Gastroesophageal sphincter (tissue), 4 donors: ENCODE data around the gene HIGD2A. TPM values are rescaled to one million over a fixed set of nuclear protein-coding genes. Genes with fewer than 3 reads are reported as not detected.
A peak's percentile ranks its signal among the peaks of the same experiment; 100 is the strongest.

Experiments used
- ATAC-seq: fragments of 150-250 bp; one replicate; pipeline ENCODE4 v1.9.1; 2016; ENCODE audit warnings: mild to moderate bottlenecking, moderate library complexity
- H3K27ac ChIP-seq, 4 donors: fragments of 200-600 bp; sonication (generic) in 3 of 4; 1 replicate in 3 of 4; 2 replicates in 1 of 4; pipeline ENCODE4 v1.5.1; 2016 to 2019
- H3K27me3 ChIP-seq: fragments of 200-600 bp; sonication (generic); one replicate; pipeline ENCODE4 v1.5.1; 2019
- H3K36me3 ChIP-seq, 2 donors: fragments of 200-600 bp; sonication (generic); one replicate each; pipeline ENCODE4 v1.5.1; 2019; ENCODE audit warnings: control low read depth in 1 of 2
- H3K4me1 ChIP-seq, 3 donors: fragments of 200-600 bp; sonication (generic); 1 replicate in 2 of 3; 2 replicates in 1 of 3; pipeline ENCODE4 v1.5.1; 2016 to 2019; ENCODE audit warnings: control low read depth in 2 of 3
- H3K4me3 ChIP-seq, 2 donors: fragments of 200-600 bp; sonication (generic); one replicate each; pipeline ENCODE4 v1.5.1; 2019; ENCODE audit warnings: mild to moderate bottlenecking in 1 of 2, moderate library complexity in 1 of 2
- H3K9me3 ChIP-seq, 3 donors: fragments of 200-600 bp; sonication (generic); one replicate each; pipeline ENCODE4 v1.5.1; 2017 to 2019; ENCODE audit warnings: control low read depth in 2 of 3
- EP300 ChIP-seq: sonication (generic); formaldehyde crosslinking; IDR thresholded peaks from one replicate; pipeline ENCODE4 v1.6.1; 2017; ENCODE audit warnings: antibody characterized with exemption, mild to moderate bottlenecking
- POLR2A ChIP-seq, 2 donors: fragments of 450-650 bp; IDR thresholded peaks; one replicate each; pipeline ENCODE4 v1.6.1; 2017; ENCODE audit warnings: antibody characterized with exemption in 2 of 2, mild to moderate bottlenecking in 2 of 2, moderate library complexity in 1 of 2
- POLR2AphosphoS5 ChIP-seq: sonication (generic); formaldehyde crosslinking; IDR thresholded peaks from one replicate; pipeline ENCODE4 v1.6.1; 2017; ENCODE audit warnings: antibody characterized with exemption
- WGBS, 2 donors: methylation state at CpG; one replicate each; pipeline ENCODE4 v1.1.5; 2018; ENCODE audit warnings: low coverage in 1 of 2; 5-methylcytosine and 5-hydroxymethylcytosine counted together
- total RNA-seq, 4 donors: library from RNA; depleted of rRNA; stranded (reverse); fragments of >200 nt; gene quantifications; one replicate each; pipeline ENCODE4 v1.1.0, GENCODE V29; 2016
- TF ChIP-seq, protein P1 (sequence below), 4 experiments: fragments of 200-600 bp in 2 of 4; fragments of 450-650 bp in 2 of 4; sonication (generic) in 1 of 4; IDR thresholded peaks; one replicate each; pipeline ENCODE4 v1.5.1; 2017 to 2019; ENCODE audit warnings: antibody characterized with exemption in 4 of 4, mild to moderate bottlenecking in 2 of 4, moderate library complexity in 2 of 4

Gene HIGD2A
- total RNA-seq, 4 donors from 2014 or later, result 87.1 to 190 (median 157) TPM

- TF ChIP-seq POLR2AphosphoS5 (no peak), POLR2A (IDR thresholded peaks at IDR 0.05) (no peak), EP300 (no peak)
- TF ChIP-seq, protein P1, sequence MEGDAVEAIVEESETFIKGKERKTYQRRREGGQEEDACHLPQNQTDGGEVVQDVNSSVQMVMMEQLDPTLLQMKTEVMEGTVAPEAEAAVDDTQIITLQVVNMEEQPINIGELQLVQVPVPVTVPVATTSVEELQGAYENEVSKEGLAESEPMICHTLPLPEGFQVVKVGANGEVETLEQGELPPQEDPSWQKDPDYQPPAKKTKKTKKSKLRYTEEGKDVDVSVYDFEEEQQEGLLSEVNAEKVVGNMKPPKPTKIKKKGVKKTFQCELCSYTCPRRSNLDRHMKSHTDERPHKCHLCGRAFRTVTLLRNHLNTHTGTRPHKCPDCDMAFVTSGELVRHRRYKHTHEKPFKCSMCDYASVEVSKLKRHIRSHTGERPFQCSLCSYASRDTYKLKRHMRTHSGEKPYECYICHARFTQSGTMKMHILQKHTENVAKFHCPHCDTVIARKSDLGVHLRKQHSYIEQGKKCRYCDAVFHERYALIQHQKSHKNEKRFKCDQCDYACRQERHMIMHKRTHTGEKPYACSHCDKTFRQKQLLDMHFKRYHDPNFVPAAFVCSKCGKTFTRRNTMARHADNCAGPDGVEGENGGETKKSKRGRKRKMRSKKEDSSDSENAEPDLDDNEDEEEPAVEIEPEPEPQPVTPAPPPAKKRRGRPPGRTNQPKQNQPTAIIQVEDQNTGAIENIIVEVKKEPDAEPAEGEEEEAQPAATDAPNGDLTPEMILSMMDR (IDR thresholded peaks at IDR 0.05), result no peak
- 76% methylated on average over 3 of the region's 4 CpGs; no CpG with 5 or more reads in 1 of the 2 donors for WGBS, 2 donors
- H3K27ac ChIP-seq, result no peak overlapping the region
- H3K4me3 ChIP-seq, result no peak overlapping the region
- no peak for ATAC-seq
- H3K9me3 ChIP-seq, result no peaks in the 10 kb centered on the region
- H3K27me3 ChIP-seq, result no peaks in the 10 kb centered on the region
- peaks cover 6 to 60% (median 15%) of the 10 kb centered on the region in 3 donors for H3K4me1 ChIP-seq
- H3K36me3 ChIP-seq, result peaks cover 0 to 69% of the 10 kb centered on the region in 2 donors
Observed at GRCh38 chr5:176391999-176392398, 3.4 kb downstream of the HIGD2A start.

- H3K36me3 ChIP-seq, result peaks cover 0 to 74% of the 10 kb centered on the region in 2 donors
- TF ChIP-seq POLR2AphosphoS5 (no peak), EP300 (no peak), POLR2A (IDR thresholded peaks at IDR 0.05) (no peak)
- TF ChIP-seq, protein P1 (IDR thresholded peaks at IDR 0.05), result no peak
- no peaks in the 10 kb centered on the region for H3K9me3 ChIP-seq
- ATAC-seq, result no peak
- no peak overlapping the region for H3K27ac ChIP-seq
- 88 to 89% methylated on average over 4 to 5 of the region's 11 CpGs for WGBS, 2 donors
- H3K4me1 ChIP-seq, result peaks cover 2 to 55% (median 10%) of the 10 kb centered on the region in 3 donors
- H3K27me3 ChIP-seq, result no peaks in the 10 kb centered on the region
- H3K4me3 ChIP-seq, result no peak overlapping the region
Observed at GRCh38 chr5:176392526-176392925, 4.0 kb downstream of the HIGD2A start.

- TF ChIP-seq EP300 (no peak), POLR2A (IDR thresholded peaks at IDR 0.05) (no peak), POLR2AphosphoS5 (no peak)
- TF ChIP-seq, protein P1 (IDR thresholded peaks at IDR 0.05), result no peak
- WGBS, 2 donors, result 90 to 100% methylated on average over 3 to 4 of the region's 9 CpGs
- Histone ChIP-seq H3K36me3 (peaks cover 0 to 88% of the 10 kb centered on the region in 2 donors), H3K4me1 (peaks cover 0 to 47% (median 8%) of the 10 kb centered on the region in 3 donors), H3K27me3 (no peaks in the 10 kb centered on the region), H3K9me3 (no peaks in the 10 kb centered on the region), H3K27ac (peak overlapping the region in 1 of 4 donors; percentile 14), H3K4me3 (no peak overlapping the region)
- no peak for ATAC-seq
Observed at GRCh38 chr5:176394096-176394495, 5.5 kb downstream of the HIGD2A start.

DNA sequence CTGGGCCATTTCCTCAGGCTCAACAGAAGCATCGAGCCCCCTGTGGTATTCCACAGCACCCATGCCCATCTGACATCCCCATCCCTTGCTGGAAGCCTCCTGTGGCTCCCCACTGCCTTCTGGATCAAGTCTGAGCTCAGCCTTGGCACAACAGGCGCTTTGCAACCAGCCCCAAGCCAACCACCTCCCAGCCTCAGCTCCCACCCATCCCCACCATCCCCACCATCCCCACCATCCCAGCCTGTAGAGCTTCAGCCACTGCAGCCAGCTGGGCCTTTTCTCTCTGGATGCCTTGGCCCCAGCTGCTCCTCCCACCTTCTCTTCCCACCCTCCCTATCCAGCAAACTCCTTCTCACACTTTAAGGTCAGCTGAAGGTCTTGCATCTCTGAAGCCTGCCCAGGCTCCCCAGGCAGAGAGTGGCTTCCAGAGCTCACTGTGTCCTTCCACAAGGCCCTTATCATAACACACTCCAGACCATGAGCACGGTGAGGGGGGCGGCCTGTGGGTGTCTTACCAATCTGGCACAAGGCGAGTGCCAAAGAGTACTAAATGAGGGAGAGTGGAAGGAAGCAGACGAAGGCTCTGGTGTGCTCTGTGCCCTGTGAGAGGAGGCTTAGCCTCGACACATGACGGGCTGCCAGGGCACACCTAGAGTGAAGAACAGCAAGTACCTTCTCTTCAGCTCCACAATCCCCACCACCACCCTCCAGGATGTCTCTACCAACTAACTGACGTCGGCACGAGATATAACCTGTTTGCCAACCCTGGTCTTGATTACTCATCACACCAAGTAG, 6.5 kb downstream of the HIGD2A start:
- Histone ChIP-seq H3K27me3 (no peaks in the 10 kb centered on the region), H3K4me3 (no peak overlapping the region), H3K27ac (peak overlapping the region in 3 of 4 donors; percentile 50 to 57 (median 54)), H3K9me3 (no peaks in the 10 kb centered on the region), H3K4me1 (peaks cover 0 to 40% (median 8%) of the 10 kb centered on the region in 3 donors), H3K36me3 (peaks cover 0 to 88% of the 10 kb centered on the region in 2 donors)
- WGBS, 2 donors, result 42 to 57% methylated on average over 6 to 8 of the region's 11 CpGs
- TF ChIP-seq, protein P1 (IDR thresholded peaks at IDR 0.05), result no peak
- no peak for TF ChIP-seq POLR2A (IDR thresholded peaks at IDR 0.05)
- peak; percentile 16 for ATAC-seq

GRCh38 chr5:176396330-176396729, 7.8 kb downstream of the HIGD2A start:
- Histone ChIP-seq H3K4me3 (no peak overlapping the region), H3K27me3 (no peaks in the 10 kb centered on the region), H3K4me1 (peaks cover 0 to 29% (median 8%) of the 10 kb centered on the region in 3 donors), H3K9me3 (no peaks in the 10 kb centered on the region), H3K27ac (peak overlapping the region in 3 of 4 donors; percentile 8 to 57 (median 50)), H3K36me3 (peaks cover 0 to 86% of the 10 kb centered on the region in 2 donors)
- no peak for TF ChIP-seq EP300
- TF ChIP-seq POLR2AphosphoS5, result no peak
- TF ChIP-seq POLR2A (IDR thresholded peaks at IDR 0.05), result no peak
- TF ChIP-seq, protein P1 (IDR thresholded peaks at IDR 0.05), result no peak
- ATAC-seq, result no peak
- WGBS, 2 donors, result 29% methylated on average over 6 of the region's 6 CpGs; no CpG with 5 or more reads in 1 of the 2 donors
